ENCODE results near the gene CROCC2.

DNA sequence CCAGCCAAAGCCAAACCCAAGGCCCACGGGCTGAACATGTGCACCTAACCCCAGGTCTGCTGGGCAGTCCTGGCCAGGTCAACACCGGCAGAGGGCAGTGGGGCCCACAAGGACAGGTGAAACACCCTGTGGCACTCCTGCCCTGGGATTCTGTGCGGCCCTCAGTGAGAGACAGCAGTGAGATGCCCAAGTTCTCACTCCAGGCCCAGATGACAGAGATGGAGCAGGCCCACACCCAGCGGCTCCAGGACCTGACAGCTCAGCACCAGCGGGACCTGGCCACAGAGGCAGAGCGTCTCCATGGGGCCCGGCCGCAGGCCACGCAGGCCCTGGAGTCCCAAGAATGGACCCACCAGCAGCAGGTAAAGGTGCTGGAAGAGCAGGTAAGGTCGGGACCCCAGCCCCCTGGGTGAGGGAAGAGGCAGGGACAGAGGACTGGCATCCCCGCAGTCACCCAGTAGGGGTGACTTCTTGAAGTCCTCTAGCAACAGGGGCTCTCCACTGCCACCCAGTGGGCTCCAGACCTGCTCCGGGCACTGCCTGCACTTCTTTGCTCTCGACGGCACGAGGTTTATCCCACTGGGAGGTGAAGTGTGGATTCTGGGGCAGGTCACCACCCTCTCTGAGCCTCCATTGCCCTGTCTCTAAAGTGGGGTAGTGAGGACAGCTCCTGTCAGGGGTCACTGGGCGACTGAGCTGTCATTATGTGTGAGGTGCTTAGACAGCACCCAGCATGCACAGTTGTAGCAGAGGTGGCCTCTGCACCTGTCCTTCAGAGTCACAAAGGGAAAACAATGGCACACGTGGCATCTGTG is 83.5 kb downstream of the CROCC2 start:
- TF ChIP-seq CTCF (IDR thresholded peaks at IDR 0.05; ENCODE audit: insufficient read depth, low read length, poor library complexity, severe bottlenecking): peak; percentile 43
- no peak for TF ChIP-seq EZH2phosphoT487 (conservative IDR thresholded peaks at IDR 0.05; ENCODE audit: low read length)
